KBM-7 (cell line): Measurements from ENCODE around the gene JAK2.
"Not testable (repeated sequence)": the region's sequence is repeated elsewhere in the genome, so short reads cannot be mapped to it uniquely, and the experiment has no call there.

Experiments
- DNase-seq: peaks from one replicate; pipeline ENCODE4 v3.0.0-alpha.2; 2015
- in situ Hi-C: fragments of 300-500 bp; cut with MboI; formaldehyde crosslinking; loops from 2 replicates; pipeline ENCODE4 v1.14.3; 2020; ENCODE audit warnings: low sequenced_read_pairs, low pct_unique_long_range_greater_than_20kb, mixed read lengths

The JAK2 gene

DNA sequence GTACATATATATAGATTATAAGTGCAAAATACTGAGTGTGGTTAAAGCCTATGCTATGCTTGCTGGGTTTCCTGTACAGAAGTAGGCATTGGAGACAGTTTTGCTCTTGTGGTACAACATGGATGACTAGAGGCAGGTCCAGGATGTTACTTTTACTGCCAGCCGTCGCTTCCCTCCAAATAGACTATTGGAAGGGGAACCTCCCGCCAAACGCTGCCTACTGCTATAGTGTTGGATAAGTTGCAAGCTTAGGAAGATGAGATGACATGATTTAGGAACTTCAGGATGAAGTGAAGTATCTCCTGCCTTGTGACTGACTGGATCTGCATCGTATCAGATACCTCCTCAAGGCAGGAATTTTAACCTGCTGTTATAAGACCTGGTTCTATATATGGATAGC is 30.9 kb downstream of the JAK2 start:
- DNase-seq: no peak
- in situ Hi-C loops: no loop called here

DNA sequence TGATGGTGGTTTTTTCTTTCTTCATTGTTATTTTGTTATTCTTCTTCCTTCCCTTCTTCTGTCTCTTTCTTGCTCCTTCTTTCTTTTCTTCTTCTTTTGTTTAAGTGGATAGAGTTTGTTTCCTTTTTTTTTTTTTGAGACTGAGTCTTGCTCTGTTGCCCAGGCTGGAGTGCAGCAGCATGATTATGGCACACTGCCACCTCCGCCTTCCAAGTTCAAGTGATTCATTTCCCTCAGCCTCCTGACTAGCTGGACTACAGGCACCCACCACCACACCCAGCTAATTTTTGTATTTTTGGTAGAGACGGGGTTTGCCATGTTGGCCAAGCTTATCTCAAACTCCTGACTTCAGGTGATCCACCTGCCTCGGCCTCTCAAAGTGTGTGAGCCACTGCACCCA is 40.3 kb downstream of the JAK2 start:
- no peak for DNase-seq
- in situ Hi-C loops: no loop called here

GRCh38 chr9:5031941-5032340 is 46.9 kb downstream of the JAK2 start:
- in situ Hi-C loops, DNase-seq: not testable (repeated sequence)

GRCh38 chr9:5040730-5041389 is 55.8 kb downstream of the JAK2 start:
- DNase-seq: no peak
- in situ Hi-C loops: no loop called here

DNA sequence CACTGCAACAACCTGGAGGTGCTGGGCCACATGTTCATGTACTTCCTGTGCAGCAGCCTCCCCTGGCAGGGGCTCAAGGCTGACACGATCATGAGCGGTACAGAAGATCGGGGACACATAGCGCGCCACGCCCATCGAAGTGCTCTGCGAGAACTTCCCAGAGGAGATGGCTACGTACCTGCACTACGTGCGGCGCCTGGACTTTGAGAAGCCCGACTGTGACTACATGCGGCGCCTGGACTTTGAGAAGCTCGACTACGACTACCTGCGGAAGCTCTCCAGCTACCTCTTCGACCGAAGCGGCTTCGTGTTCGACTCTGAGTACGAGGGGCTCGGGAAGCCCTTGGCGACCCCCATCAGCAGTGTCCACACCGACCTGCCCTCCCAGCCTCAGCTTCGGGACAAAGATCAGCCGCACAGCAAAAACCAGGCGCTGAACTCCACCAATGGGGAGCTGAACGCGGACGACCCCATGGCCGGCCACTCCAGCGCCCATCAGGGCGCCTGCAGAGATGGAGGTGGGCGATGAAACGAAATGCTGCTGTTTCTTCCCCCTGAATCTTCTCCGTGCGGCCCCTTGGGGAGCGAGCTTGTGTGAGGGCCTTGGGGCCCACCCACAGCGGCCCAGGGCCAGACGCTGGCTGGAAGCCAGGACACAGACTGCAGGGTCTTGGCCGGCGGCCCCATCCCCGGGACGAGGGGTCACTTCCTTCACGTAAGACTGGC is 56.5 kb downstream of the JAK2 start:
- in situ Hi-C loops: no loop called here
- DNase-seq: no peak

GRCh38 chr9:5042661-5043178 is 57.6 kb downstream of the JAK2 start:
- no peak for DNase-seq
- in situ Hi-C loops: no loop called here

GRCh38 chr9:5043381-5043780 is 58.3 kb downstream of the JAK2 start:
- in situ Hi-C loops: no loop called here
- DNase-seq: no peak

DNA sequence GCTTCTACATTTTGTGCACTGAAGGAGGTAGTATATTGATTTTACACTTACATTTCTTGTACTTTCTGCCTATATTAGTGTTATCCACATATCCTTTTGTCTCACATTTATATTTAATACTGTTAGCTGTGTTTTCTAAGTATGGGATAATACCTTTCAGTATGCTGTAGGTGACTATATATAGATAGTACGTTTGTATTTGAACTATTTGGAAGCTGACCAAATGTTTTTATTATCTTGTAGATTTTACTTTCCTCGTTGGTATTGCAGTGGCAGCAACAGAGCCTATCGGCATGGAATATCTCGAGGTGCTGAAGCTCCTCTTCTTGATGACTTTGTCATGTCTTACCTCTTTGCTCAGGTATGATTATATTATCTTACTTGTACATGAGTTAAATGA is 59.1 kb downstream of the JAK2 start:
- in situ Hi-C loops: no loop called here
- DNase-seq: no peak

DNA sequence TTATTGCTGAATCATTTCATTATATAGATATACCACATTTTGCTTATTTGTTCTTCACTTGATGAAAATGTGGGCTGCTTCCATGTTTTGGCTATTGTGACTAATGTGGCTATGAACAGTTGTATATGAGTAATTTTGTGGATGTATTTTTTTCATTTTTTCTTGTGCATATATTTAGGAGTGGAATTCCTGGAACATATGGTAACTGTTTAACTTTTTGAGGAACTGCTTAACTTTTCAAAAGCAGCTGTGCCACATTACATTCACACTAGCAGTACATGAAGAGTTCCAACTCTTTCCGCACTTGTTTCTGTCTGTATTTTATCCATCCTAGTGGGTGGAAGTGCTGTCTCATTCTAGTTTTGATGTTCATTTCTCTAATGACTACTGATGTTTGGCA is 67.8 kb downstream of the JAK2 start:
- in situ Hi-C loops: no loop called here
- no peak for DNase-seq

GRCh38 chr9:5062631-5063030 is 77.6 kb downstream of the JAK2 start:
- in situ Hi-C loops: no loop called here
- no peak for DNase-seq

DNA sequence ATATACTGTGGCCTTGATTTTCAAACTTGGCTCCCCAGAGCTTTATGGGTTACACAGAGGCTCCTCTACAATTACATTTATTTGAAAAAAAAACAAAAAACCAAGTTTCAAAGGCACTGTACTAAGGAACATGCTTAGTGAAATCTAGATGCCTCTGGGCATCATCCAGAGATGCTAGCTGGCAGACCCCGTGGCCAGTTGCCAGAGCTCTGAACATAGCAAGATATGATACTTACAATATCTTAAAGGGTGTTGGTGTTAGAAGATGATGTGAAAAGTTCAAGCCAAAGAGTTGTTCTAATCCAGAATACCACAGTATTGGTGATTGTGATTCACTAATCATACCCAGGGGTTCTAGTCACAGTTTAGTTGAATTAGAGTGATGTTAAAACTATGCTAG is 87.8 kb downstream of the JAK2 start:
- DNase-seq: no peak
- in situ Hi-C loops: no loop called here

DNA sequence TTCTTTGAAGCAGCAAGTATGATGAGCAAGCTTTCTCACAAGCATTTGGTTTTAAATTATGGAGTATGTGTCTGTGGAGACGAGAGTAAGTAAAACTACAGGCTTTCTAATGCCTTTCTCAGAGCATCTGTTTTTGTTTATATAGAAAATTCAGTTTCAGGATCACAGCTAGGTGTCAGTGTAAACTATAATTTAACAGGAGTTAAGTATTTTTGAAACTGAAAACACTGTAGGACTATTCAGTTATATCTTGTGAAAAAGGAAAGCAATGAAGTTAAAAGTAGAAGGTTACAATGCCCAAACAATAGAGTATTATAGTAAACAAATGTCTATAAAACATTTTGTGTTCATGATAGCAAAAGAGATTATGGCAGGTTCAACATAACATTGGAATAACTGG is 88.6 kb downstream of the JAK2 start:
- DNase-seq: no peak
- in situ Hi-C loops: no loop called here

GRCh38 chr9:5085993-5086392 is 100.9 kb downstream of the JAK2 start:
- DNase-seq: no peak
- in situ Hi-C loops: no loop called here

- in situ Hi-C loops: no loop called here
- DNase-seq: no peak
Observed at GRCh38 chr9:5089737-5090136, 104.7 kb downstream of the JAK2 start.

DNA sequence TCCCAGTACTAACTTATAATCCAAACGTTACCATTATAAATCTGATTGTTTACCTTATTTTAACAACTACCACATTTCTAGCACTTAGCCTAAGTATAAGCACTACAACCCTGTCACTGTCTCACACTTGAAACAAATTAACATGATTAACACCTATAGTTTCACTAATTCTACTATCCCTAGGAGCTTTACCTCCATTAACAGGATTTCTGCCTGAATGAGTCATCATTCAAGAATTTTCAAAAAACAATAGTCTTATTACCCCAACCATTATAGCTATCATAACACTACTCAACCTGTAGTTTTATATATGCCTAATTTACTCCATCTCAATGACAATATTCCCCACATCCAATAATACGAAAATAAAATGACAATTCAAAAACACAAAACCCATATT is 110.7 kb downstream of the JAK2 start:
- in situ Hi-C loops: no loop called here
- DNase-seq: no peak

GRCh38 chr9:5099466-5099865 is 114.4 kb downstream of the JAK2 start:
- in situ Hi-C loops: no loop called here
- no peak for DNase-seq

DNA sequence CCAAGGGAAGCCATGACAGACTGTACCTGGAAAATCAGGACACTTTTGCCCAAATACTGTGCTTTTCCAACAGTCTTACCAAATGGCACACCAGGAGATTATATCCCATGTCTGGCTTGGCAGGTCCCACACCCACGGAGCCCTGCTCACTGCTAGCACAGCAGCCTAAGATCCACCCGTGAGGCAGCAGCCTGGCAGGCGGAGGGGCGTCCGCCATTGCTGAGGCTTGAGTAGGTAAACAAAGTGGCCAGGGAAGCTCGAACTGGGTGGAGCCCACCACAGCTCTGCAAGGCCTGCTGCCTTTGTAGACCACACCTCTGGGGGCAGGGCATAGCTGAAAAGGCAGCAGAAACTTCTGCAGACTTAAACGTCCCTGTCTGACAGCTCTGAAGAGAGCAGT is 116.1 kb downstream of the JAK2 start:
- DNase-seq, in situ Hi-C loops: not testable (repeated sequence)

DNA sequence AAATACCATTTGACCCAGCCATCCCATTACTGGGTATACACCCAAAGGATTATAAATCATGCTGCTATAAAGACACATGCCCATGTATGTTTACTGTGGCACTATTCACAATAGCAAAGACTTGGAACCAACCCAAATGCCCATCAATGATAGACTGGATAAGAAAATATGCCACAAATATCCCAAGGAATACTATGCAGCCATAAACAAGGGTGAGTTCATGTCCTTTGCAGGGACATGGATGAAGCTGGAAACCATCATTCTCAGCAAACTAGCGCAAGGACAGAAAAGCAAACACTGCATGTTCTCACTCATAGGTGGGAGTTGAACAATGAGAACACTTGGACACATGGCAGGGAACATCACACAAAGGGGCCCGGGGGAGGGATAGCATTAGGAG is 121.4 kb downstream of the JAK2 start:
- DNase-seq, in situ Hi-C loops: not testable (repeated sequence)

- no peak for DNase-seq
- in situ Hi-C loops: no loop called here
Observed at GRCh38 chr9:5110867-5111681, 126.0 kb downstream of the JAK2 start.

DNA sequence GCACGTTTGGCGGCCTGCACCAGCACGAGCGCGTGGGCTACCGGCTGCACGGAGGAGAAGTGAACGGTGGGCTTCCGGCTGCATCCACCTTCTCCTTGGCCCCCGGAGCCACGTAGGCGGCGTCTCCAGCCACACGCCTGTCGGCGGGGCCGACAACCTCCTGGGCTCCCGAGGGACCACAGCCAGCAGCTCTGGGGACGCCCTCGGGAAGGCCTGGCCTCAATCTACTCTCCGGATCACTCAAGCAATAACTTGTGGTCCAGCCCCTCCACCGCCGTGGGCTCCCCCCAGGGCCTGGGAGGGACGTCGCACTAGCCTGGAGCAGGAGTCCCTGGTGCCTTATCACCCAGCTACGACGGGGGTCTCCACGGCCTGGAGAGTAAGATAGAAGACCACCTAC is 126.6 kb downstream of the JAK2 start:
- no peak for DNase-seq
- in situ Hi-C loops: no loop called here
